Activated naive CD8-positive, alpha-beta T cell treated with anti-CD3 and anti-CD28 coated beads, Interleukin-2, amount 50 U/mL, for 24 hours (primary cell): Measurements from ENCODE around the gene ABCC4.
A peak's percentile ranks its signal among the peaks of the same experiment; 100 is the strongest.
"Not testable (repeated sequence)": the region's sequence is repeated elsewhere in the genome, so short reads cannot be mapped to it uniquely, and the experiment has no call there.

Experiments used
- ATAC-seq: fragments of 150-1000 bp; cut with Tn5 transposase; one replicate; pipeline ENCODE4 v1.10.0; 2021
- DNase-seq: peaks from one replicate; pipeline ENCODE4 v3.0.0; 2021
- H3K27ac Mint-ChIP-seq: one replicate; pipeline ENCODE4 v1.8.0; 2021; ENCODE audit warnings: mild to moderate bottlenecking, mixed read lengths
- H3K27me3 Mint-ChIP-seq: one replicate; pipeline ENCODE4 v1.8.0; 2021; ENCODE audit warnings: mixed read lengths
- H3K36me3 Mint-ChIP-seq: one replicate; pipeline ENCODE4 v1.8.0; 2021; ENCODE audit warnings: low read depth, mixed read lengths
- H3K4me1 Mint-ChIP-seq: one replicate; pipeline ENCODE4 v1.8.0; 2021; ENCODE audit warnings: mixed read lengths
- H3K4me3 Mint-ChIP-seq: one replicate; pipeline ENCODE4 v1.8.0; 2021; ENCODE audit warnings: mild to moderate bottlenecking, moderate library complexity, mixed read lengths
- H3K9me3 Mint-ChIP-seq: one replicate; pipeline ENCODE4 v1.8.0; 2021; ENCODE audit warnings: mixed read lengths

ABCC4 gene

GRCh38 chr13:95193509-95194230, 107.6 kb downstream of the ABCC4 start:
- H3K27me3 Mint-ChIP-seq, result no peaks in the 10 kb centered on the region
- DNase-seq, result no peak
- H3K27ac Mint-ChIP-seq, result no peak overlapping the region
- peaks cover 6% of the 10 kb centered on the region for H3K4me1 Mint-ChIP-seq
- peaks cover 13% of the 10 kb centered on the region for H3K36me3 Mint-ChIP-seq
- H3K9me3 Mint-ChIP-seq, result no peaks in the 10 kb centered on the region
- H3K4me3 Mint-ChIP-seq, result no peak overlapping the region
- no peak for ATAC-seq

GRCh38 chr13:95192998-95193397, 108.3 kb downstream of the ABCC4 start:
- DNase-seq (no peak), ATAC-seq (no peak)
- Mint-ChIP-seq H3K27me3 (no peaks in the 10 kb centered on the region), H3K4me3 (no peak overlapping the region), H3K27ac (no peak overlapping the region), H3K4me1 (peaks cover 3% of the 10 kb centered on the region), H3K36me3 (peaks cover 13% of the 10 kb centered on the region), H3K9me3 (no peaks in the 10 kb centered on the region)

- not testable (repeated sequence) for H3K4me1 Mint-ChIP-seq, H3K27me3 Mint-ChIP-seq, H3K9me3 Mint-ChIP-seq, DNase-seq, ATAC-seq, H3K4me3 Mint-ChIP-seq, H3K27ac Mint-ChIP-seq
- peaks cover 10% of the 10 kb centered on the region for H3K36me3 Mint-ChIP-seq
Measured at GRCh38 chr13:95192564-95192945, 108.7 kb downstream of the ABCC4 start.

GRCh38 chr13:95191821-95192563, 109.3 kb downstream of the ABCC4 start:
- Mint-ChIP-seq H3K27ac (no peak overlapping the region), H3K4me3 (no peak overlapping the region), H3K4me1 (peaks cover 3% of the 10 kb centered on the region), H3K9me3 (no peaks in the 10 kb centered on the region), H3K27me3 (no peaks in the 10 kb centered on the region), H3K36me3 (peaks cover 10% of the 10 kb centered on the region)
- peak; percentile 87 for ATAC-seq
- peak; percentile 78 for DNase-seq

GRCh38 chr13:95188128-95188527, 113.1 kb downstream of the ABCC4 start:
- no peak for ATAC-seq
- no peak overlapping the region for H3K4me3 Mint-ChIP-seq

GRCh38 chr13:95185851-95186250, 115.4 kb downstream of the ABCC4 start:
- Mint-ChIP-seq H3K9me3 (peaks cover 3% of the 10 kb centered on the region), H3K36me3 (peaks cover 24% of the 10 kb centered on the region), H3K27ac (peak overlapping the region; percentile 86), H3K4me1 (peaks cover 46% of the 10 kb centered on the region), H3K27me3 (no peaks in the 10 kb centered on the region), H3K4me3 (peak overlapping the region; percentile 42)
- DNase-seq (peak; percentile 12), ATAC-seq (peak; percentile 78)

More at GRCh38 chr13:95188128-95188527, 113.1 kb downstream of the ABCC4 start:
- no peak overlapping the region for H3K27ac Mint-ChIP-seq
- peaks cover 20% of the 10 kb centered on the region for H3K36me3 Mint-ChIP-seq
- peaks cover 39% of the 10 kb centered on the region for H3K4me1 Mint-ChIP-seq
- H3K9me3 Mint-ChIP-seq, result no peaks in the 10 kb centered on the region
- no peak for DNase-seq
- H3K27me3 Mint-ChIP-seq, result no peaks in the 10 kb centered on the region

- Mint-ChIP-seq H3K27ac (peak overlapping the region; percentile 86), H3K4me3 (peak overlapping the region; percentile 42), H3K27me3 (no peaks in the 10 kb centered on the region), H3K36me3 (peaks cover 29% of the 10 kb centered on the region), H3K4me1 (peaks cover 50% of the 10 kb centered on the region), H3K9me3 (peaks cover 8% of the 10 kb centered on the region)
- DNase-seq, result no peak
- ATAC-seq, result no peak
Measured at GRCh38 chr13:95185311-95185710, 115.9 kb downstream of the ABCC4 start.

- Mint-ChIP-seq H3K4me3 (no peak overlapping the region), H3K4me1 (peaks cover 48% of the 10 kb centered on the region), H3K27ac (no peak overlapping the region), H3K27me3 (no peaks in the 10 kb centered on the region), H3K36me3 (peaks cover 39% of the 10 kb centered on the region), H3K9me3 (peaks cover 15% of the 10 kb centered on the region)
- ATAC-seq (no peak), DNase-seq (no peak)
Measured at GRCh38 chr13:95184317-95184716, 116.9 kb downstream of the ABCC4 start.

- H3K36me3 Mint-ChIP-seq, result peaks cover 46% of the 10 kb centered on the region
- H3K27me3 Mint-ChIP-seq, result no peaks in the 10 kb centered on the region
- H3K4me1 Mint-ChIP-seq, result peaks cover 49% of the 10 kb centered on the region
- no peak overlapping the region for H3K27ac Mint-ChIP-seq
- no peak for ATAC-seq
- no peak for DNase-seq
- peaks cover 15% of the 10 kb centered on the region for H3K9me3 Mint-ChIP-seq
- no peak overlapping the region for H3K4me3 Mint-ChIP-seq
Measured at GRCh38 chr13:95182570-95183265, 118.5 kb downstream of the ABCC4 start.

- no peak overlapping the region for H3K4me3 Mint-ChIP-seq
- peaks cover 15% of the 10 kb centered on the region for H3K9me3 Mint-ChIP-seq
- no peak overlapping the region for H3K27ac Mint-ChIP-seq
- DNase-seq (no peak), ATAC-seq (no peak)
- H3K36me3 Mint-ChIP-seq, result peaks cover 55% of the 10 kb centered on the region
- peaks cover 58% of the 10 kb centered on the region for H3K4me1 Mint-ChIP-seq
- H3K27me3 Mint-ChIP-seq, result no peaks in the 10 kb centered on the region
Measured at GRCh38 chr13:95181586-95181985, 119.7 kb downstream of the ABCC4 start.

- DNase-seq, result no peak
- no peaks in the 10 kb centered on the region for H3K27me3 Mint-ChIP-seq
- peaks cover 15% of the 10 kb centered on the region for H3K9me3 Mint-ChIP-seq
- peaks cover 51% of the 10 kb centered on the region for H3K4me1 Mint-ChIP-seq
- H3K27ac Mint-ChIP-seq, result no peak overlapping the region
- peaks cover 59% of the 10 kb centered on the region for H3K36me3 Mint-ChIP-seq
- no peak for ATAC-seq
- H3K4me3 Mint-ChIP-seq, result no peak overlapping the region
Measured at GRCh38 chr13:95180513-95181245, 120.6 kb downstream of the ABCC4 start.

- Mint-ChIP-seq H3K27ac (peak overlapping the region; percentile 20), H3K4me3 (no peak overlapping the region), H3K27me3 (no peaks in the 10 kb centered on the region), H3K4me1 (peaks cover 25% of the 10 kb centered on the region), H3K9me3 (peaks cover 15% of the 10 kb centered on the region), H3K36me3 (peaks cover 62% of the 10 kb centered on the region)
- DNase-seq (no peak), ATAC-seq (no peak)
Measured at GRCh38 chr13:95176611-95177259, 124.5 kb downstream of the ABCC4 start.

GRCh38 chr13:95174517-95174916, 126.7 kb downstream of the ABCC4 start:
- DNase-seq, result no peak
- H3K27me3 Mint-ChIP-seq, result no peaks in the 10 kb centered on the region
- no peak overlapping the region for H3K4me3 Mint-ChIP-seq
- H3K27ac Mint-ChIP-seq, result no peak overlapping the region
- peaks cover 17% of the 10 kb centered on the region for H3K4me1 Mint-ChIP-seq
- ATAC-seq, result no peak
- peaks cover 50% of the 10 kb centered on the region for H3K36me3 Mint-ChIP-seq
- H3K9me3 Mint-ChIP-seq, result peaks cover under 1% of the 10 kb centered on the region

GRCh38 chr13:95168191-95168590, 133.1 kb downstream of the ABCC4 start:
- ATAC-seq, result no peak
- H3K9me3 Mint-ChIP-seq, result no peaks in the 10 kb centered on the region
- H3K4me3 Mint-ChIP-seq, result no peak overlapping the region
- DNase-seq, result no peak
- no peak overlapping the region for H3K27ac Mint-ChIP-seq
- H3K36me3 Mint-ChIP-seq, result peaks cover 33% of the 10 kb centered on the region
- no peaks in the 10 kb centered on the region for H3K27me3 Mint-ChIP-seq
- no peaks in the 10 kb centered on the region for H3K4me1 Mint-ChIP-seq
